Measurements from ENCODE around the gene OR10H2. TPM values are rescaled to one million over a fixed set of nuclear protein-coding genes. Genes with fewer than 3 reads are reported as not detected.
"Not testable (repeated sequence)": the region's sequence is repeated elsewhere in the genome, so short reads cannot be mapped to it uniquely, and the experiment has no call there.

The OR10H2 gene, protein sequence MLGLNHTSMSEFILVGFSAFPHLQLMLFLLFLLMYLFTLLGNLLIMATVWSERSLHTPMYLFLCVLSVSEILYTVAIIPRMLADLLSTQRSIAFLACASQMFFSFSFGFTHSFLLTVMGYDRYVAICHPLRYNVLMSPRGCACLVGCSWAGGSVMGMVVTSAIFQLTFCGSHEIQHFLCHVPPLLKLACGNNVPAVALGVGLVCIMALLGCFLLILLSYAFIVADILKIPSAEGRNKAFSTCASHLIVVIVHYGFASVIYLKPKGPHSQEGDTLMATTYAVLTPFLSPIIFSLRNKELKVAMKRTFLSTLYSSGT
- not detected for total RNA-seq
- not detected for polyA plus RNA-seq (2013, experiment 1 of 2)
- polyA plus RNA-seq (2013, experiment 2 of 2) = not detected
- long read RNA-seq, experiment 1 = 0 reads
- long read RNA-seq, experiment 2 = 0 reads
- long read RNA-seq, experiment 3 = 0 reads
- long read RNA-seq, experiment 4 = 0 reads

DNA sequence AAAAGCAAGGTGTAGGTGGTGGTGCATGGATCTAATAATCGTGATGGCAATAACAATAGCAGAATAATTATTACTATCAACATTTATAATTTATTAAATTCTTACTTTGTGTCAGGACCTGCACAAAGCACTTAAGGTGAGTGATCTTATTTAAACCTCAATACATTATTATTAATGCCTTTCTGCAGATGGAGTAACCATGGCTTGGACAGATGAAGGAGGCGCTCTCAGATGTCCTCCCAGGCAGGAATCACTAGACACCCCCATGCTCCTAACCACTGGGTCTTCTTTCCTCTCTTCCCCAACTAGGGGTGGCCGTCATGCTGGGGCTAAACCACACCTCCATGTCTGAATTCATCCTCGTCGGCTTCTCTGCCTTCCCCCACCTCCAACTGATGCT, at the start of gene OR10H2:
Gene OR10H2, plus strand, starts transcription at position 301 of the 400 bp plus-strand sequence. Its CDS starts 20 bp downstream, at position 321.
- Mint-ChIP-seq H3K27me3 (ENCODE audit: insufficient read depth) (no peaks in the 10 kb centered on the region), H3K36me3 (ENCODE audit: low read depth) (no peaks in the 10 kb centered on the region), H3K4me3 (no peak within 1 kb of the TSS), H3K4me1 (no peaks in the 10 kb centered on the region), H3K9me3 (peaks cover 88% of the 10 kb centered on the region), H3K27ac (no peak within 1 kb of the TSS)
- no peak within 1 kb of the TSS for H3K4me3 ChIP-seq (ENCODE audit: low read length)
- no peaks in the 10 kb centered on the region for H3K36me3 ChIP-seq (ENCODE audit: control insufficient read depth, insufficient read depth, low read length)
- H3K9me3 ChIP-seq (ENCODE audit: control insufficient read depth, low read length) = peaks cover 59% of the 10 kb centered on the region
- H3K4me1 ChIP-seq (ENCODE audit: control insufficient read depth, insufficient read depth, low read length) = no peaks in the 10 kb centered on the region
- no peaks in the 10 kb centered on the region for H3K27me3 ChIP-seq (ENCODE audit: control insufficient read depth, insufficient read depth, low read length, poor library complexity, severe bottlenecking)
- no peak within 1 kb of the TSS for H3K27ac ChIP-seq (ENCODE audit: low read depth, low read length)
- DNase-seq = no peak
- TF ChIP-seq, protein P1, sequence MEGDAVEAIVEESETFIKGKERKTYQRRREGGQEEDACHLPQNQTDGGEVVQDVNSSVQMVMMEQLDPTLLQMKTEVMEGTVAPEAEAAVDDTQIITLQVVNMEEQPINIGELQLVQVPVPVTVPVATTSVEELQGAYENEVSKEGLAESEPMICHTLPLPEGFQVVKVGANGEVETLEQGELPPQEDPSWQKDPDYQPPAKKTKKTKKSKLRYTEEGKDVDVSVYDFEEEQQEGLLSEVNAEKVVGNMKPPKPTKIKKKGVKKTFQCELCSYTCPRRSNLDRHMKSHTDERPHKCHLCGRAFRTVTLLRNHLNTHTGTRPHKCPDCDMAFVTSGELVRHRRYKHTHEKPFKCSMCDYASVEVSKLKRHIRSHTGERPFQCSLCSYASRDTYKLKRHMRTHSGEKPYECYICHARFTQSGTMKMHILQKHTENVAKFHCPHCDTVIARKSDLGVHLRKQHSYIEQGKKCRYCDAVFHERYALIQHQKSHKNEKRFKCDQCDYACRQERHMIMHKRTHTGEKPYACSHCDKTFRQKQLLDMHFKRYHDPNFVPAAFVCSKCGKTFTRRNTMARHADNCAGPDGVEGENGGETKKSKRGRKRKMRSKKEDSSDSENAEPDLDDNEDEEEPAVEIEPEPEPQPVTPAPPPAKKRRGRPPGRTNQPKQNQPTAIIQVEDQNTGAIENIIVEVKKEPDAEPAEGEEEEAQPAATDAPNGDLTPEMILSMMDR (conservative IDR thresholded peaks at IDR 0.05) = no peak
- WGBS, 2 experiments (ENCODE audit: insufficient coverage in 1 of 2, insufficient read length in 1 of 2) = 58 to 71% methylated on average over 2 to 4 of the region's 5 CpGs
- H3K9ac ChIP-seq (ENCODE audit: extremely low read depth, low read length, poor library complexity, severe bottlenecking) = no peak within 1 kb of the TSS

DNA sequence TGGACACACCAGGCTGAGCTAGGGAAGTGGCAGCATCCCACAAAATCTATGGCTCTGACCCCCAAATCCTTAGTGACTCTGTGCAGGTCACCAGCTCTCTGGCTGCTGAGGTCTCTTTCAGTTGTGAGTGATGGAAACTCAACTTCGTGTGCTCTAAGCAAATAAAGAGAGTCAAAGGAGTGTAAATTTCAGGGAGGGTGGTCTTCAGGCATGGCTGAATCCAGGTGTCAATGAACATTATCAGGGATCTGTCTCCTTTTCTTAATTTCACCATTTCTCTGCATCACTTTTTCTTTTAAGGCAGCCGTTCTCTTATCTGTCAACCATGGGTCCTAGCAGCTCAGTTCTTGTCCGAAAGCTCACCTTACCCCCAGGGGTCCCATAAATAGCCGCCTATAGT, 48.7 kb upstream of the OR10H2 start:
- Mint-ChIP-seq H3K27ac (no peak overlapping the region), H3K4me1 (no peaks in the 10 kb centered on the region), H3K4me3 (no peak overlapping the region), H3K27me3 (ENCODE audit: insufficient read depth) (peaks cover 2% of the 10 kb centered on the region), H3K9me3 (peaks cover 87% of the 10 kb centered on the region), H3K36me3 (ENCODE audit: low read depth) (no peaks in the 10 kb centered on the region)
- TF ChIP-seq, protein P1 (conservative IDR thresholded peaks at IDR 0.05) = no peak
- peak overlapping the region; percentile 23 for H3K4me3 ChIP-seq (ENCODE audit: low read length)
- DNase-seq = no peak
- H3K9ac ChIP-seq (ENCODE audit: extremely low read depth, low read length, poor library complexity, severe bottlenecking) = no peak overlapping the region
- H3K27me3 ChIP-seq (ENCODE audit: control insufficient read depth, insufficient read depth, low read length, poor library complexity, severe bottlenecking) = no peaks in the 10 kb centered on the region
- 18 to 50% methylated on average over 2 to 4 of the region's 4 CpGs for WGBS, 2 experiments (ENCODE audit: insufficient coverage in 1 of 2, insufficient read length in 1 of 2)
- no peaks in the 10 kb centered on the region for H3K36me3 ChIP-seq (ENCODE audit: control insufficient read depth, insufficient read depth, low read length)
- no peaks in the 10 kb centered on the region for H3K4me1 ChIP-seq (ENCODE audit: control insufficient read depth, insufficient read depth, low read length)
- peaks cover 63% of the 10 kb centered on the region for H3K9me3 ChIP-seq (ENCODE audit: control insufficient read depth, low read length)
- no peak overlapping the region for H3K27ac ChIP-seq (ENCODE audit: low read depth, low read length)

DNA sequence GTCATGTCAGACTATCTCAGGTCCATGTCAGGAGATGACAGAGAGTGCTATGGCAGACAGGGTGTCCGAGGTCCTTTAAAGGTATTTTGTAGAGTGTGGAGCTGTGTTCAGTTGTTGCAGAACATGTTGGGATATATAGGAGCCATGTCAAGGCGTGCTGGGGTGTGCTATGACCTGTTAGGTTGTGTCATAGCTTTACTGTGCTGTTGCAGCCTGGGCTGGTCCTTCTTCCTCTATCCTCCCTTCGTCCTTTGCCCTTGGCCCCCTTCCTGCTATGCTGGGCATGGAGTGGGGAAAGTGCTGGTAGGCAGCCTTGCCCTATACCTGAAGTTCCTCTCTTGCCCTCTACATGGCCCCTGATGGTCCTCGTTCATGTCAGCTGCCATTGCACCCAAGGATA, 48.0 kb upstream of the OR10H2 start:
- not testable (repeated sequence) for H3K36me3 Mint-ChIP-seq (ENCODE audit: low read depth); DNase-seq; H3K27me3 ChIP-seq (ENCODE audit: control insufficient read depth, insufficient read depth, low read length, poor library complexity, severe bottlenecking); H3K4me1 ChIP-seq (ENCODE audit: control insufficient read depth, insufficient read depth, low read length); H3K36me3 ChIP-seq (ENCODE audit: control insufficient read depth, insufficient read depth, low read length); H3K9ac ChIP-seq (ENCODE audit: extremely low read depth, low read length, poor library complexity, severe bottlenecking); H3K27ac Mint-ChIP-seq; H3K27me3 Mint-ChIP-seq (ENCODE audit: insufficient read depth); H3K4me3 ChIP-seq (ENCODE audit: low read length); H3K4me1 Mint-ChIP-seq; H3K27ac ChIP-seq (ENCODE audit: low read depth, low read length); H3K4me3 Mint-ChIP-seq
- WGBS, 2 experiments (ENCODE audit: insufficient coverage in 1 of 2, insufficient read length in 1 of 2) = 53 to 80% methylated on average over 1 to 3 of the region's 4 CpGs
- peaks cover 64% of the 10 kb centered on the region for H3K9me3 ChIP-seq (ENCODE audit: control insufficient read depth, low read length)
- peaks cover 87% of the 10 kb centered on the region for H3K9me3 Mint-ChIP-seq
